GM10266 (cell line): ENCODE data around the gene SERPINB3.

ENCODE experiments used
- DNase-seq: peaks from one replicate; pipeline ENCODE4 v3.0.0; 2012; ENCODE audit errors: extremely low spot score
- CTCF ChIP-seq: IDR thresholded peaks from 2 replicates; pipeline ENCODE4 v1.5.1; 2012; ENCODE audit warnings: mild to moderate bottlenecking, low read depth; ENCODE audit not compliant: control insufficient read depth, insufficient read depth; ENCODE audit errors: missing control alignments

SERPINB3 gene

DNA sequence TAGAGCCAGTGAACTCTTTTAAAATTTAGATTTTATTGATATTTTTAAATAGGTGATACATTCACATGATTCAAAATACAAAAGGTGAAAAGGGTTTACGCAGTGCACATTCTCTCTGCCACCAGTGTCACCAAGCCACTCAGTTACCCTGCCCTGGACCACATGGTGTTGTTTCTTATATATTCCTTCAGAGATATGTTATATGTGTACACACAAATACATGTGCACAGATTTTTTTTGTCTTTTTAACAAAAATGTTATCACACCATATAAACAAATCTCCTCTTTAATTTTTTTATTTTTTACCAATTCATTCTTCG lies 43.8 kb downstream of the SERPINB3 start:
- DNase-seq = no peak
- TF ChIP-seq CTCF = no peak

- TF ChIP-seq CTCF = no peak
- no peak for DNase-seq
Observed at GRCh38 chr18:63617049-63617914, 44.4 kb downstream of the SERPINB3 start.

DNA sequence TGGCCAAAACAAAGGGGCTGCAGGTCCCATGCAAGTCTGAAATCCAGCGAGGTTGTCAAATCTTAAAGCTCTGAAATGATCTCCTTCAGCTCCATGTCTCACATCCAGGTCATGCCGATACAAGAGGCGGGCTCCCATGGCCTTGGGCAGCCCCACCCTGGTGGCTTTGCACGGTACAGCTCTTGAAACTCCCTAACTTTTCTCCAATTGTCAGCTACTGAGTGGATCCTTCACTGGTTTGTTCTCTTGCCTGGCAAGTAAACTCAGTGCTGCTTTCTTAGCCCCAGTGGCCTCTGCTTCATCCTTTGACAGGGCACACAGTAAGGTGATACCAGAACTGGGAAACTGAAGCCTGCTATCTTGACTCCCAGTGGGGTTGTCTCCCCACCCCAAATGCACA lies 48.3 kb downstream of the SERPINB3 start:
- no peak for DNase-seq
- no peak for TF ChIP-seq CTCF

DNA sequence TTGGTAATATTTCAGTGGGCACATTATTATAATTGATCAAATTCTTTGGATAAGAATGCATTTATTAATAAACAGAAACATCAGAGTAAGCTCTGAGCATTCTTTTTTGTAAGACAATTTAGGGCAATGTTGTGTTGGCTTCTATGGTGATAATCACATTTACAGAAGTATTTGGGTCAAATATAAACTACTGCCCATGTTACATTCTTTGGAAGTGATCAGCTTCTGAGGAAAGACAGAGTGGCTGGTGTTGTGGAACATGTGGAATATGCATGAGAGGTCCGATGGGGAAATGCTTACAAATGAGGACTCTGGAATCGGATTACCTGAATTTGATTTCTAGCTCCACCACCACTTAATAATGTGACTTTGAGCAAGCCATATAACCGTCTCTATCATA lies 55.2 kb downstream of the SERPINB3 start:
- no peak for DNase-seq
- no peak for TF ChIP-seq CTCF
